HL-60 (cell line): ENCODE results near the gene PGGT1B.

ENCODE experiments used
- DNase-seq, 2 experiments: peaks; one replicate each; pipeline ENCODE4 v3.0.0-alpha.2; 2010 to 2020; ENCODE audit warnings: low read depth in 1 of 2, low spot score in 1 of 2
- H3K27ac ChIP-seq: fragments of 250-450 bp; sonication (Bioruptor Pico); replicated peaks from 2 replicates; pipeline ENCODE4 v1.5.1; 2020; ENCODE audit warnings: mild to moderate bottlenecking, moderate library complexity
- H3K27me3 ChIP-seq: fragments of 250-450 bp; sonication (Bioruptor Pico); 2 replicates; pipeline ENCODE4 v1.5.1; 2021; ENCODE audit warnings: mild to moderate bottlenecking, moderate library complexity; ENCODE audit not compliant: insufficient read depth, poor library complexity, severe bottlenecking
- H3K4me3 ChIP-seq: replicated peaks from 2 replicates; pipeline ENCODE4 v1.5.1; 2011; ENCODE audit warnings: mild to moderate bottlenecking, control low read depth, low read length; ENCODE audit not compliant: insufficient read depth
- CTCF ChIP-seq: IDR thresholded peaks from one replicate; pipeline ENCODE4 v1.5.1; 2011; ENCODE audit warnings: low read length, control low read depth, inconsistent platforms; ENCODE audit not compliant: insufficient read depth
- GABPA ChIP-seq: IDR thresholded peaks from 2 replicates; pipeline ENCODE4 v1.6.1; 2012; ENCODE audit warnings: low read depth
- POLR2AphosphoS5 ChIP-seq: IDR thresholded peaks from 2 replicates; pipeline ENCODE4 v1.6.1; 2012; ENCODE audit warnings: low read depth
- REST ChIP-seq: IDR thresholded peaks from 2 replicates; pipeline ENCODE4 v1.6.1; 2012; ENCODE audit warnings: low read depth; ENCODE audit not compliant: insufficient replicate concordance
- SPI1 ChIP-seq: IDR thresholded peaks from 2 replicates; pipeline ENCODE4 v1.6.1; 2012; ENCODE audit warnings: low read depth, mild to moderate bottlenecking, borderline replicate concordance

The PGGT1B gene

GRCh38 chr5:115196161-115196560, 66.5 kb downstream of the PGGT1B start:
- H3K27me3 ChIP-seq = no peaks in the 10 kb centered on the region
- H3K4me3 ChIP-seq = no peak overlapping the region
- no peak for DNase-seq
- no peak overlapping the region for H3K27ac ChIP-seq
- TF ChIP-seq CTCF = no peak
- no peak for TF ChIP-seq POLR2AphosphoS5
- TF ChIP-seq GABPA = no peak
- TF ChIP-seq SPI1 = no peak
- TF ChIP-seq REST = no peak

- Histone ChIP-seq H3K27me3 (no peaks in the 10 kb centered on the region), H3K27ac (no peak overlapping the region), H3K4me3 (no peak overlapping the region)
- DNase-seq = no peak
- TF ChIP-seq POLR2AphosphoS5 (no peak), GABPA (no peak), SPI1 (no peak), CTCF (no peak), REST (no peak)
These were observed 68.0 kb downstream of the PGGT1B start for GRCh38 chr5:115194676-115195075.

- no peak for TF ChIP-seq REST
- no peak for TF ChIP-seq GABPA
- TF ChIP-seq CTCF = no peak
- TF ChIP-seq POLR2AphosphoS5 = no peak
- no peak for TF ChIP-seq SPI1
- Histone ChIP-seq H3K27ac (no peak overlapping the region), H3K27me3 (no peaks in the 10 kb centered on the region), H3K4me3 (no peak overlapping the region)
- DNase-seq = no peak
These were observed 69.4 kb downstream of the PGGT1B start for GRCh38 chr5:115193295-115193694.
